ENCODE results near the gene SEPTIN5. TPM values are rescaled to one million over a fixed set of nuclear protein-coding genes. Genes with fewer than 3 reads are reported as not detected.
A peak's percentile ranks its signal among the peaks of the same experiment; 100 is the strongest.

SEPTIN5 gene
- total and polyA plus RNA-seq, 9 of the 15 experiments (the other 6 are each of a cell fraction or from before 2014, with no cell fraction given) = 0.03 to 195 (median 119) TPM

DNA sequence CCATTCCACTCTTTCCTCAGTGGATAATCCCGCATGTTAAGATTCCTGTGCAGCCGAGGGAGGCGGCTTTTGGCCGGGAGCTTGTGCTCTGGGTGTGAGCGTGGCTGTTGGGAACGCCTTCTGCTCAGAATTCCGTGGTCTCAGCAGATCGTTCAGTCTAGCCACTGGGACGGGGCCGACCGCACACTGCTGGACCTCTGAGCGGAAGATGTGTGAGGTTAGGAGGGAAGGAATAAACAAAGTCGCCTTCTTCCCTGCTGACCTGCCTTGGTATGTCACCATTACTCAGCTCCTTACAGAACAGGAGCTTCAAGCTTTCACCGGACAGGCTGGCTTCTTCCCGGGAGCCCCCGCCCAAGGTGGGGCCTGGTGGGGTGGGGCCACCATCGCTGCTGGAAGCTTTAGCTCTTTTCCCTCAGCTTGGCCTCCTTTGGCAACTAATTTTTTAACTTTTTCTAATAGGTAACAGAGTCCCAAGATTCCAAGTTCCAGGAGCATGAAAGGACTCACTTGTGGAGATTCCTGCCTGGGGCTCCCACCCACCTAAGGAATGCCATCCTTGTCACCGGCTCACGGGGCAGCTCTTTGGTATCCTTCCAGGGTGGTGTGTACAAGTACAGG lies 22.5 kb upstream of the SEPTIN5 start (continued):
- peak; percentile 53; the same call in 1 of the 2 replicates for TF ChIP-seq TEAD4 (IDR thresholded peaks at IDR 0.05; ENCODE audit: low read length)
- no peak for TF ChIP-seq TEAD4 (CRISPR knock-in tag; IDR thresholded peaks at IDR 0.05; ENCODE audit: borderline replicate concordance)
- no peak for TF ChIP-seq ZNF133 (CRISPR knock-in tag; IDR thresholded peaks at IDR 0.05)
- TF ChIP-seq, protein P1, sequence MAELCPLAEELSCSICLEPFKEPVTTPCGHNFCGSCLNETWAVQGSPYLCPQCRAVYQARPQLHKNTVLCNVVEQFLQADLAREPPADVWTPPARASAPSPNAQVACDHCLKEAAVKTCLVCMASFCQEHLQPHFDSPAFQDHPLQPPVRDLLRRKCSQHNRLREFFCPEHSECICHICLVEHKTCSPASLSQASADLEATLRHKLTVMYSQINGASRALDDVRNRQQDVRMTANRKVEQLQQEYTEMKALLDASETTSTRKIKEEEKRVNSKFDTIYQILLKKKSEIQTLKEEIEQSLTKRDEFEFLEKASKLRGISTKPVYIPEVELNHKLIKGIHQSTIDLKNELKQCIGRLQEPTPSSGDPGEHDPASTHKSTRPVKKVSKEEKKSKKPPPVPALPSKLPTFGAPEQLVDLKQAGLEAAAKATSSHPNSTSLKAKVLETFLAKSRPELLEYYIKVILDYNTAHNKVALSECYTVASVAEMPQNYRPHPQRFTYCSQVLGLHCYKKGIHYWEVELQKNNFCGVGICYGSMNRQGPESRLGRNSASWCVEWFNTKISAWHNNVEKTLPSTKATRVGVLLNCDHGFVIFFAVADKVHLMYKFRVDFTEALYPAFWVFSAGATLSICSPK (IDR thresholded peaks at IDR 0.05; ENCODE audit: borderline replicate concordance) = no peak
- TF ChIP-seq ZNF444 (CRISPR knock-in tag; IDR thresholded peaks at IDR 0.05) = no peak
- peak in 1 of 2 experiments; percentile 58; a peak in 1 of 4 replicates for TF ChIP-seq TRIM24 (IDR thresholded peaks at IDR 0.05)
- TF ChIP-seq ZFP36 (IDR thresholded peaks at IDR 0.05; ENCODE audit: low read depth, low read length, partially characterized antibody) = peak; percentile 36
- TF ChIP-seq SMARCA5 (IDR thresholded peaks at IDR 0.05) = peak; percentile 9; the same call in 1 of the 2 replicates
- TF ChIP-seq, protein P2, sequence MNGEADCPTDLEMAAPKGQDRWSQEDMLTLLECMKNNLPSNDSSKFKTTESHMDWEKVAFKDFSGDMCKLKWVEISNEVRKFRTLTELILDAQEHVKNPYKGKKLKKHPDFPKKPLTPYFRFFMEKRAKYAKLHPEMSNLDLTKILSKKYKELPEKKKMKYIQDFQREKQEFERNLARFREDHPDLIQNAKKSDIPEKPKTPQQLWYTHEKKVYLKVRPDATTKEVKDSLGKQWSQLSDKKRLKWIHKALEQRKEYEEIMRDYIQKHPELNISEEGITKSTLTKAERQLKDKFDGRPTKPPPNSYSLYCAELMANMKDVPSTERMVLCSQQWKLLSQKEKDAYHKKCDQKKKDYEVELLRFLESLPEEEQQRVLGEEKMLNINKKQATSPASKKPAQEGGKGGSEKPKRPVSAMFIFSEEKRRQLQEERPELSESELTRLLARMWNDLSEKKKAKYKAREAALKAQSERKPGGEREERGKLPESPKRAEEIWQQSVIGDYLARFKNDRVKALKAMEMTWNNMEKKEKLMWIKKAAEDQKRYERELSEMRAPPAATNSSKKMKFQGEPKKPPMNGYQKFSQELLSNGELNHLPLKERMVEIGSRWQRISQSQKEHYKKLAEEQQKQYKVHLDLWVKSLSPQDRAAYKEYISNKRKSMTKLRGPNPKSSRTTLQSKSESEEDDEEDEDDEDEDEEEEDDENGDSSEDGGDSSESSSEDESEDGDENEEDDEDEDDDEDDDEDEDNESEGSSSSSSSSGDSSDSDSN (IDR thresholded peaks at IDR 0.05; ENCODE audit: borderline replicate concordance in 1 of 2, low read depth in 2 of 2, low read length in 2 of 2) = peak; percentile 100
- peak; percentile 73 for TF ChIP-seq MAFK (IDR thresholded peaks at IDR 0.05; ENCODE audit: low read length)
- peak; percentile 87; the same call in 1 of the 2 replicates for TF ChIP-seq KLF1 (tag; IDR thresholded peaks at IDR 0.05)
- peak; percentile 92 for TF ChIP-seq TRIM28 (IDR thresholded peaks at IDR 0.05)
- peak; percentile 95; the same call in 1 of the 2 replicates for TF ChIP-seq ZBTB7A (IDR thresholded peaks at IDR 0.05; ENCODE audit: borderline replicate concordance, control insufficient read depth, low read depth, low read length)
- TF ChIP-seq, protein P3, sequence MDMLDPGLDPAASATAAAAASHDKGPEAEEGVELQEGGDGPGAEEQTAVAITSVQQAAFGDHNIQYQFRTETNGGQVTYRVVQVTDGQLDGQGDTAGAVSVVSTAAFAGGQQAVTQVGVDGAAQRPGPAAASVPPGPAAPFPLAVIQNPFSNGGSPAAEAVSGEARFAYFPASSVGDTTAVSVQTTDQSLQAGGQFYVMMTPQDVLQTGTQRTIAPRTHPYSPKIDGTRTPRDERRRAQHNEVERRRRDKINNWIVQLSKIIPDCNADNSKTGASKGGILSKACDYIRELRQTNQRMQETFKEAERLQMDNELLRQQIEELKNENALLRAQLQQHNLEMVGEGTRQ (CRISPR knock-in tag; IDR thresholded peaks at IDR 0.05) = 0 out of 2 replicates have a peak, but pooled peaks have one; percentile 19
- no peak for TF ChIP-seq ZNF146 (CRISPR knock-in tag; IDR thresholded peaks at IDR 0.05; ENCODE audit: unreplicated experiment)
- peak; percentile 44 for TF ChIP-seq MEIS2 (IDR thresholded peaks at IDR 0.05; ENCODE audit: partially characterized antibody)
- TF ChIP-seq ZNF780A (CRISPR knock-in tag; IDR thresholded peaks at IDR 0.05) = no peak
- no peak for TF ChIP-seq ZKSCAN3 (CRISPR knock-in tag; IDR thresholded peaks at IDR 0.05)
- TF ChIP-seq MYC (IDR thresholded peaks at IDR 0.05; ENCODE audit: low read depth, low read length) = peak; percentile 40; the same call in 1 of the 2 replicates
- TF ChIP-seq MYC (CRISPR knock-in tag; IDR thresholded peaks at IDR 0.05; ENCODE audit: borderline replicate concordance, low read depth) = no peak
- peak; percentile 67; the same call in 1 of the 2 replicates for TF ChIP-seq MTA1 (IDR thresholded peaks at IDR 0.05; ENCODE audit: borderline replicate concordance)
- peak in 1 of 2 experiments; percentile 84; a peak in 2 of 4 replicates for TF ChIP-seq RCOR1 (IDR thresholded peaks at IDR 0.05; ENCODE audit: borderline replicate concordance in 1 of 2, low read depth in 2 of 2, low read length in 2 of 2)
- TF ChIP-seq CHD1 (IDR thresholded peaks at IDR 0.05; ENCODE audit: low read length) = peak; percentile 88
- no peak for TF ChIP-seq COPS2 (conservative IDR thresholded peaks at IDR 0.05)
- TF ChIP-seq ETV1 (tag; conservative IDR thresholded peaks at IDR 0.05; ENCODE audit: low read depth) = peak; percentile 59
- TF ChIP-seq HCFC1 (IDR thresholded peaks at IDR 0.05; ENCODE audit: low read depth, low read length) = peak; percentile 42
